Measurements from ENCODE around the gene NFAM1.

- TF ChIP-seq CTCF (conservative IDR thresholded peaks at IDR 0.05; ENCODE audit: low read depth in 2 of 2) (no peak), CREB1 (CRISPR knock-in tag; IDR thresholded peaks at IDR 0.05; ENCODE audit: low read depth) (no peak), EZH2 (IDR thresholded peaks at IDR 0.05; ENCODE audit: low read depth, unreplicated experiment) (no peak)
These were observed 81.8 kb downstream of the NFAM1 start for GRCh38 chr22:42350373-42350772.

Data from GM23338 (cell line).